ENCODE data around the gene CYB5A.

CYB5A gene

GRCh38 chr18:74276609-74277008 is 15.2 kb downstream of the CYB5A start:
- Mint-ChIP-seq H3K4me1 (no peaks in the 10 kb centered on the region), H3K27me3 (no peaks in the 10 kb centered on the region), H3K4me3 (no peak overlapping the region), H3K9me3 (no peaks in the 10 kb centered on the region), H3K36me3 (ENCODE audit: low read depth) (peaks cover 6% of the 10 kb centered on the region), H3K27ac (no peak overlapping the region)
- ATAC-seq, result no peak
- no peak for DNase-seq

GRCh38 chr18:74275736-74276135 is 16.0 kb downstream of the CYB5A start:
- Mint-ChIP-seq H3K9me3 (no peaks in the 10 kb centered on the region), H3K4me1 (no peaks in the 10 kb centered on the region), H3K27ac (no peak overlapping the region), H3K36me3 (ENCODE audit: low read depth) (peaks cover 6% of the 10 kb centered on the region), H3K4me3 (no peak overlapping the region), H3K27me3 (no peaks in the 10 kb centered on the region)
- ATAC-seq (no peak), DNase-seq (no peak)

GRCh38 chr18:74274700-74275099 is 17.1 kb downstream of the CYB5A start:
- ATAC-seq, result no peak
- Mint-ChIP-seq H3K27me3 (no peaks in the 10 kb centered on the region), H3K27ac (no peak overlapping the region), H3K4me3 (no peak overlapping the region), H3K9me3 (no peaks in the 10 kb centered on the region), H3K36me3 (ENCODE audit: low read depth) (peaks cover 3% of the 10 kb centered on the region), H3K4me1 (no peaks in the 10 kb centered on the region)
- DNase-seq, result no peak

GRCh38 chr18:74273394-74273793 is 18.4 kb downstream of the CYB5A start:
- H3K4me1 Mint-ChIP-seq, result peaks cover 4% of the 10 kb centered on the region
- no peak for DNase-seq
- no peak overlapping the region for H3K27ac Mint-ChIP-seq
- peaks cover 3% of the 10 kb centered on the region for H3K36me3 Mint-ChIP-seq (ENCODE audit: low read depth)
- ATAC-seq, result no peak
- H3K4me3 Mint-ChIP-seq, result no peak overlapping the region
- no peaks in the 10 kb centered on the region for H3K9me3 Mint-ChIP-seq
- no peaks in the 10 kb centered on the region for H3K27me3 Mint-ChIP-seq

GRCh38 chr18:74271635-74272034 is 20.1 kb downstream of the CYB5A start:
- H3K4me3 Mint-ChIP-seq, result no peak overlapping the region
- no peak for DNase-seq
- H3K27ac Mint-ChIP-seq, result no peak overlapping the region
- H3K9me3 Mint-ChIP-seq, result no peaks in the 10 kb centered on the region
- H3K4me1 Mint-ChIP-seq, result peaks cover 4% of the 10 kb centered on the region
- H3K27me3 Mint-ChIP-seq, result no peaks in the 10 kb centered on the region
- ATAC-seq, result no peak
- H3K36me3 Mint-ChIP-seq (ENCODE audit: low read depth), result peaks cover 3% of the 10 kb centered on the region

- H3K27me3 Mint-ChIP-seq, result no peaks in the 10 kb centered on the region
- no peak for DNase-seq
- H3K4me1 Mint-ChIP-seq, result peaks cover 8% of the 10 kb centered on the region
- no peak overlapping the region for H3K27ac Mint-ChIP-seq
- ATAC-seq, result no peak
- H3K9me3 Mint-ChIP-seq, result no peaks in the 10 kb centered on the region
- H3K4me3 Mint-ChIP-seq, result no peak overlapping the region
- H3K36me3 Mint-ChIP-seq (ENCODE audit: low read depth), result no peaks in the 10 kb centered on the region
These were observed 22.7 kb downstream of the CYB5A start for GRCh38 chr18:74268933-74269620.

- DNase-seq (no peak), ATAC-seq (no peak)
- peaks cover 8% of the 10 kb centered on the region for H3K4me1 Mint-ChIP-seq
- no peak overlapping the region for H3K27ac Mint-ChIP-seq
- H3K27me3 Mint-ChIP-seq, result no peaks in the 10 kb centered on the region
- H3K36me3 Mint-ChIP-seq (ENCODE audit: low read depth), result no peaks in the 10 kb centered on the region
- H3K9me3 Mint-ChIP-seq, result no peaks in the 10 kb centered on the region
- no peak overlapping the region for H3K4me3 Mint-ChIP-seq
These were observed 23.6 kb downstream of the CYB5A start for GRCh38 chr18:74268175-74268574.

GRCh38 chr18:74266161-74266560 is 25.6 kb downstream of the CYB5A start:
- Mint-ChIP-seq H3K27me3 (no peaks in the 10 kb centered on the region), H3K9me3 (no peaks in the 10 kb centered on the region), H3K27ac (no peak overlapping the region), H3K4me1 (peaks cover 8% of the 10 kb centered on the region), H3K4me3 (no peak overlapping the region), H3K36me3 (ENCODE audit: low read depth) (no peaks in the 10 kb centered on the region)
- ATAC-seq, result no peak
- no peak for DNase-seq

GRCh38 chr18:74265546-74266098 is 26.1 kb downstream of the CYB5A start:
- no peaks in the 10 kb centered on the region for H3K36me3 Mint-ChIP-seq (ENCODE audit: low read depth)
- no peak overlapping the region for H3K27ac Mint-ChIP-seq
- ATAC-seq (no peak), DNase-seq (no peak)
- H3K27me3 Mint-ChIP-seq, result no peaks in the 10 kb centered on the region
- peaks cover 8% of the 10 kb centered on the region for H3K4me1 Mint-ChIP-seq
- H3K9me3 Mint-ChIP-seq, result no peaks in the 10 kb centered on the region
- no peak overlapping the region for H3K4me3 Mint-ChIP-seq

- peaks cover 8% of the 10 kb centered on the region for H3K4me1 Mint-ChIP-seq
- H3K27ac Mint-ChIP-seq, result peak overlapping the region; percentile 64
- H3K4me3 Mint-ChIP-seq, result no peak overlapping the region
- ATAC-seq, result peak; percentile 56
- no peak for DNase-seq
- no peaks in the 10 kb centered on the region for H3K27me3 Mint-ChIP-seq
- H3K9me3 Mint-ChIP-seq, result no peaks in the 10 kb centered on the region
- H3K36me3 Mint-ChIP-seq (ENCODE audit: low read depth), result no peaks in the 10 kb centered on the region
These were observed 27.3 kb downstream of the CYB5A start for GRCh38 chr18:74264303-74265020.

GRCh38 chr18:74261053-74261713 is 30.6 kb downstream of the CYB5A start:
- H3K36me3 Mint-ChIP-seq (ENCODE audit: low read depth), result no peaks in the 10 kb centered on the region

GRCh38 chr18:74259347-74259746 is 32.4 kb downstream of the CYB5A start:
- peaks cover 4% of the 10 kb centered on the region for H3K36me3 Mint-ChIP-seq (ENCODE audit: low read depth)
- no peak for ATAC-seq
- H3K27ac Mint-ChIP-seq, result no peak overlapping the region

More at GRCh38 chr18:74261053-74261713, 30.6 kb downstream of the CYB5A start:
- H3K4me1 Mint-ChIP-seq, result peaks cover 4% of the 10 kb centered on the region
- H3K27ac Mint-ChIP-seq, result no peak overlapping the region
- ATAC-seq (no peak), DNase-seq (no peak)
- H3K9me3 Mint-ChIP-seq, result no peaks in the 10 kb centered on the region
- H3K4me3 Mint-ChIP-seq, result no peak overlapping the region
- H3K27me3 Mint-ChIP-seq, result no peaks in the 10 kb centered on the region

GRCh38 chr18:74257083-74257482 is 34.7 kb downstream of the CYB5A start:
- ATAC-seq (no peak), DNase-seq (no peak)
- H3K36me3 Mint-ChIP-seq (ENCODE audit: low read depth), result peaks cover 8% of the 10 kb centered on the region
- no peaks in the 10 kb centered on the region for H3K9me3 Mint-ChIP-seq
- peaks cover 4% of the 10 kb centered on the region for H3K4me1 Mint-ChIP-seq
- H3K27ac Mint-ChIP-seq, result no peak overlapping the region
- H3K27me3 Mint-ChIP-seq, result no peaks in the 10 kb centered on the region
- H3K4me3 Mint-ChIP-seq, result no peak overlapping the region

More at GRCh38 chr18:74259347-74259746, 32.4 kb downstream of the CYB5A start:
- DNase-seq, result no peak
- Mint-ChIP-seq H3K4me1 (peaks cover 3% of the 10 kb centered on the region), H3K9me3 (no peaks in the 10 kb centered on the region), H3K4me3 (no peak overlapping the region), H3K27me3 (no peaks in the 10 kb centered on the region)

- Mint-ChIP-seq H3K4me3 (no peak overlapping the region), H3K27ac (no peak overlapping the region), H3K9me3 (no peaks in the 10 kb centered on the region), H3K36me3 (ENCODE audit: low read depth) (peaks cover 9% of the 10 kb centered on the region), H3K27me3 (no peaks in the 10 kb centered on the region), H3K4me1 (peaks cover 12% of the 10 kb centered on the region)
- DNase-seq (no peak), ATAC-seq (no peak)
These were observed 35.6 kb downstream of the CYB5A start for GRCh38 chr18:74256190-74256589.

All from activated naive CD8-positive, alpha-beta T cell treated with anti-CD3 and anti-CD28 coated beads, Interleukin-2, amount 50 U/mL, for 24 hours (primary cell).